Hepatocyte (in vitro differentiated cells): Measurements from ENCODE around the gene SCAPER. TPM values are rescaled to one million over a fixed set of nuclear protein-coding genes. Genes with fewer than 3 reads are reported as not detected.

ENCODE experiments used
- DNase-seq: peaks from one replicate; pipeline ENCODE4 v3.0.0-alpha.2; 2016; ENCODE audit warnings: low spot score
- H2AFZ ChIP-seq: fragments of 200-600 bp; sonication (generic); 2 replicates; pipeline ENCODE4 v1.6.0; 2016; ENCODE audit warnings: antibody characterized with exemption, mild to moderate bottlenecking
- H3K27ac ChIP-seq: fragments of 200-600 bp; sonication (generic); 2 replicates; pipeline ENCODE4 v1.5.1; 2016; ENCODE audit warnings: mild to moderate bottlenecking
- H3K27me3 ChIP-seq: fragments of 200-600 bp; sonication (generic); 2 replicates; pipeline ENCODE4 v1.6.1; 2016
- H3K36me3 ChIP-seq: fragments of 200-600 bp; sonication (generic); replicated peaks from 2 replicates; pipeline ENCODE4 v1.5.1; 2016; ENCODE audit warnings: low read depth; ENCODE audit not compliant: insufficient read depth
- H3K4me1 ChIP-seq: fragments of 200-600 bp; sonication (generic); 2 replicates; pipeline ENCODE4 v1.5.1; 2016; ENCODE audit warnings: mild to moderate bottlenecking, moderate library complexity; ENCODE audit not compliant: insufficient read depth
- H3K4me2 ChIP-seq: fragments of 200-600 bp; sonication (generic); 2 replicates; pipeline ENCODE4 v1.6.0; 2016
- H3K4me3 ChIP-seq: fragments of 200-600 bp; sonication (generic); 2 replicates; pipeline ENCODE4 v1.5.1; 2016; ENCODE audit warnings: mild to moderate bottlenecking
- H3K79me2 ChIP-seq: fragments of 200-600 bp; sonication (generic); 2 replicates; pipeline ENCODE4 v1.6.0; 2017; ENCODE audit warnings: mild to moderate bottlenecking
- H3K9me2 ChIP-seq: fragments of 200-600 bp; sonication (generic); replicated peaks from 2 replicates; pipeline ENCODE4 v1.6.0; 2017; ENCODE audit warnings: mild to moderate bottlenecking; ENCODE audit not compliant: insufficient read depth
- H3K9me3 ChIP-seq: fragments of 200-600 bp; sonication (generic); 2 replicates; pipeline ENCODE4 v1.5.1; 2016; ENCODE audit warnings: low read depth, mild to moderate bottlenecking
- H4K20me1 ChIP-seq: fragments of 200-600 bp; sonication (generic); 2 replicates; pipeline ENCODE4 v1.6.0; 2016; ENCODE audit warnings: mild to moderate bottlenecking; ENCODE audit not compliant: insufficient read depth, poor library complexity, severe bottlenecking
- CTCF ChIP-seq: fragments of 200-600 bp; sonication (generic); IDR thresholded peaks from 2 replicates; pipeline ENCODE4 v1.5.1; 2016; ENCODE audit warnings: antibody characterized with exemption, mild to moderate bottlenecking; ENCODE audit not compliant: poor library complexity
- EZH2 ChIP-seq: fragments of 200-600 bp; sonication (generic); IDR thresholded peaks from 2 replicates; pipeline ENCODE4 v1.6.1; 2016; ENCODE audit warnings: antibody characterized with exemption, mild to moderate bottlenecking, borderline replicate concordance
- EZH2phosphoT487 ChIP-seq: fragments of 200-600 bp; sonication (generic); IDR thresholded peaks from one replicate; pipeline ENCODE4 v1.6.1; 2018; ENCODE audit warnings: antibody characterized with exemption, mild to moderate bottlenecking, low read depth, moderate library complexity; ENCODE audit not compliant: unreplicated experiment, severe bottlenecking
- WGBS: methylation state at CpG from one replicate; pipeline ENCODE4 v1.1.6; 2016; ENCODE audit warnings: low lambda C conversion rate; ENCODE audit errors: missing lambda C conversion rate; 5-methylcytosine and 5-hydroxymethylcytosine counted together
- polyA plus RNA-seq: library from polyadenylated mRNA; unstranded; fragments of >200 nt; fragmentation: Nextera tagmentation; extraction: Ambion mirVana; gene quantifications from 2 replicates; pipeline ENCODE4 v1.2.1, GENCODE V29; 2016
- total RNA-seq: library from RNA; depleted of rRNA; stranded (reverse); fragments of >200 nt; gene quantifications from 2 replicates; pipeline ENCODE4 v1.2.3, GENCODE V29; 2014

SCAPER gene
- total and polyA plus RNA-seq, 2 experiments from 2014 or later: 20.8 to 27.4 TPM

GRCh38 chr15:76310475-76311099 is 594.6 kb downstream of the SCAPER start:
- peak; percentile 36 for DNase-seq
- Histone ChIP-seq H3K27me3 (no peaks in the 10 kb centered on the region), H3K4me2 (peak overlapping the region; percentile 91), H3K79me2 (peaks cover 56% of the 10 kb centered on the region), H3K4me3 (peak overlapping the region; percentile 81), H3K9me3 (no peaks in the 10 kb centered on the region), H2AFZ (peak overlapping the region; percentile 64), H4K20me1 (peaks cover 33% of the 10 kb centered on the region), H3K27ac (peak overlapping the region; percentile 95), H3K9me2 (no peaks in the 10 kb centered on the region), H3K4me1 (peaks cover 3% of the 10 kb centered on the region), H3K36me3 (no peaks in the 10 kb centered on the region)
- 5% methylated on average over 16 of the region's 16 CpGs for WGBS
- TF ChIP-seq EZH2phosphoT487 (no peak), CTCF (no peak)

GRCh38 chr15:76309601-76310330 is 595.4 kb downstream of the SCAPER start:
- H4K20me1 ChIP-seq: peaks cover 40% of the 10 kb centered on the region
- no peaks in the 10 kb centered on the region for H3K9me2 ChIP-seq
- peaks cover 3% of the 10 kb centered on the region for H3K4me1 ChIP-seq
- H3K27ac ChIP-seq: peak overlapping the region; percentile 95
- no peak overlapping the region for H2AFZ ChIP-seq
- H3K79me2 ChIP-seq: peaks cover 64% of the 10 kb centered on the region
- no peaks in the 10 kb centered on the region for H3K36me3 ChIP-seq
- peak overlapping the region; percentile 81 for H3K4me3 ChIP-seq
- WGBS: 84% methylated on average over 12 of the region's 13 CpGs
- no peak for DNase-seq
- H3K27me3 ChIP-seq: no peaks in the 10 kb centered on the region
- no peak for TF ChIP-seq EZH2phosphoT487
- TF ChIP-seq EZH2: no peak
- TF ChIP-seq CTCF: no peak
- H3K4me2 ChIP-seq: peak overlapping the region; percentile 91
- H3K9me3 ChIP-seq: no peaks in the 10 kb centered on the region

- Histone ChIP-seq H3K4me3 (no peak overlapping the region), H3K27me3 (no peaks in the 10 kb centered on the region), H3K4me2 (no peak overlapping the region), H3K9me3 (no peaks in the 10 kb centered on the region), H3K36me3 (no peaks in the 10 kb centered on the region), H3K4me1 (peaks cover 3% of the 10 kb centered on the region), H4K20me1 (peaks cover 84% of the 10 kb centered on the region), H2AFZ (no peak overlapping the region), H3K27ac (no peak overlapping the region), H3K79me2 (peaks cover 98% of the 10 kb centered on the region), H3K9me2 (no peaks in the 10 kb centered on the region)
- WGBS: 100% methylated on average over 1 of the region's 1 CpG
- no peak for TF ChIP-seq EZH2
- TF ChIP-seq EZH2phosphoT487: no peak
- TF ChIP-seq CTCF: no peak
- DNase-seq: no peak
Measured at GRCh38 chr15:76303909-76304308, 601.2 kb downstream of the SCAPER start.
